Liver (tissue), 9 donors: ENCODE data around the gene LSMEM2. TPM values are rescaled to one million over a fixed set of nuclear protein-coding genes. Genes with fewer than 3 reads are reported as not detected.
A peak's percentile ranks its signal among the peaks of the same experiment; 100 is the strongest.

Experiments
- DNase-seq: peaks from one replicate; pipeline ENCODE4 v3.0.0-alpha.2; 2017; ENCODE audit warnings: low spot score
- H3K27ac ChIP-seq, 2 donors: one replicate each; pipeline ENCODE4 v1.7.0; 2013; ENCODE audit warnings: inconsistent platforms in 2 of 2, low read length in 2 of 2, control low read depth in 1 of 2, low read depth in 1 of 2, mild to moderate bottlenecking in 1 of 2
- H3K27me3 ChIP-seq, 4 donors: one replicate each; pipeline versions ENCODE4 v1.6.1 to v1.7.0; 2013; ENCODE audit warnings: low read length in 3 of 4, inconsistent platforms in 1 of 4, mild to moderate bottlenecking in 1 of 4, moderate library complexity in 1 of 4; ENCODE audit not compliant: control insufficient read depth in 4 of 4, insufficient read depth in 4 of 4
- H3K36me3 ChIP-seq, 4 donors: one replicate each; pipeline versions ENCODE4 v1.6.1 to v1.7.0; 2013; ENCODE audit warnings: low read length in 3 of 4, mild to moderate bottlenecking in 3 of 4, low read depth in 1 of 4, moderate library complexity in 1 of 4; ENCODE audit not compliant: control insufficient read depth in 4 of 4, insufficient read depth in 3 of 4
- H3K4me1 ChIP-seq, 4 donors: one replicate each; pipeline versions ENCODE4 v1.6.1 to v1.7.0; 2013; ENCODE audit warnings: low read length in 3 of 4, mild to moderate bottlenecking in 3 of 4, moderate library complexity in 1 of 4; ENCODE audit not compliant: control insufficient read depth in 4 of 4, insufficient read depth in 4 of 4
- H3K4me3 ChIP-seq, 3 donors: one replicate each; pipeline versions ENCODE4 v1.6.1 to v1.7.0; 2013; ENCODE audit warnings: low read length in 3 of 3, control low read depth in 1 of 3, low read depth in 1 of 3, mild to moderate bottlenecking in 1 of 3
- H3K9ac ChIP-seq, 2 donors: one replicate each; pipeline ENCODE4 v1.7.0; 2013; ENCODE audit warnings: low read length in 2 of 2, mild to moderate bottlenecking in 2 of 2, moderate library complexity in 2 of 2, control low read depth in 1 of 2, low read depth in 1 of 2
- H3K9me3 ChIP-seq, 4 donors: one replicate each; pipeline versions ENCODE4 v1.6.1 to v1.7.0; 2013; ENCODE audit warnings: low read length in 3 of 4; ENCODE audit not compliant: control insufficient read depth in 4 of 4
- EGR1 ChIP-seq, 2 donors: IDR thresholded peaks; 2 replicates each; pipeline ENCODE4 v1.6.1; 2016 to 2018; ENCODE audit warnings: antibody characterized with exemption in 2 of 2, low read depth in 2 of 2
- FOXA1 ChIP-seq: IDR thresholded peaks from 2 replicates; pipeline ENCODE4 v1.6.1; 2016; ENCODE audit warnings: antibody characterized with exemption
- GABPA ChIP-seq, 2 donors: IDR thresholded peaks in 1 of 2; conservative IDR thresholded peaks in 1 of 2; 2 replicates each; pipeline ENCODE4 v1.6.1; 2016; ENCODE audit warnings: antibody characterized with exemption in 2 of 2, mild to moderate bottlenecking in 1 of 2, moderate library complexity in 1 of 2
- HNF4A ChIP-seq, 2 donors: conservative IDR thresholded peaks; 2 replicates each; pipeline ENCODE4 v1.6.1; 2016; ENCODE audit warnings: antibody characterized with exemption in 2 of 2, mild to moderate bottlenecking in 2 of 2
- JUND ChIP-seq, 2 donors: IDR thresholded peaks; 2 replicates each; pipeline ENCODE4 v1.6.1; 2016; ENCODE audit warnings: antibody characterized with exemption in 2 of 2
- NR2F2 ChIP-seq: IDR thresholded peaks from 2 replicates; pipeline ENCODE4 v1.6.1; 2016; ENCODE audit warnings: antibody characterized with exemption
- RXRA ChIP-seq, 2 donors: IDR thresholded peaks; 2 replicates each; pipeline ENCODE4 v1.6.1; 2017 to 2018; ENCODE audit warnings: antibody characterized with exemption in 2 of 2, mild to moderate bottlenecking in 1 of 2
- SP1 ChIP-seq: IDR thresholded peaks from 2 replicates; pipeline ENCODE4 v1.6.1; 2018; ENCODE audit warnings: antibody characterized with exemption, mild to moderate bottlenecking
- TAF1 ChIP-seq: conservative IDR thresholded peaks from 2 replicates; pipeline ENCODE4 v1.6.1; 2016; ENCODE audit warnings: antibody characterized with exemption, mild to moderate bottlenecking
- YY1 ChIP-seq: IDR thresholded peaks from 2 replicates; pipeline ENCODE4 v1.6.1; 2016; ENCODE audit warnings: antibody characterized with exemption, mild to moderate bottlenecking
- WGBS: extraction: QIAGEN DNeasy Blood & Tissue Kit; methylation state at CpG from one replicate; pipeline ENCODE4 v1.1.7; 2013; 5-methylcytosine and 5-hydroxymethylcytosine counted together
- polyA plus RNA-seq, 2 donors: library from polyadenylated mRNA; stranded (reverse) in 1 of 2; unstranded in 1 of 2; fragments of 200-250 nt in 1 of 2; fragments of >200 nt in 1 of 2; fragmentation: Nextera tagmentation in 1 of 2; extraction: Ambion mirVana in 1 of 2; gene quantifications; one replicate each; pipeline versions ENCODE4 v1.2.1 to v1.2.3, GENCODE V29; 2013 to 2015
- total RNA-seq, 2 donors: library from RNA; depleted of rRNA; stranded (reverse); fragments of >200 nt; gene quantifications; one replicate each; pipeline ENCODE4 v1.2.3, GENCODE V29; 2014
- TF ChIP-seq, protein P1 (sequence below): IDR thresholded peaks from 2 replicates; pipeline ENCODE4 v1.6.1; 2016; ENCODE audit warnings: antibody characterized with exemption
- TF ChIP-seq, protein P2 (sequence below): IDR thresholded peaks from 2 replicates; pipeline ENCODE4 v1.6.1; 2016; ENCODE audit warnings: antibody characterized with exemption
- TF ChIP-seq, protein P3 (sequence below): fragments of 150-350 bp; IDR thresholded peaks from 2 replicates; pipeline ENCODE4 v1.5.1; 2017; ENCODE audit warnings: improper control_type of control experiment, low read depth, low read length; ENCODE audit not compliant: missing input control
- donor health status: healthy.
- donor health status: healthy.
- donor health status: healthy.
- donor health status: healthy.
- donor health status: healthy.

The LSMEM2 gene
- total and polyA plus RNA-seq, 4 donors = 0.03 to 0.08 TPM; not detected in 2

DNA sequence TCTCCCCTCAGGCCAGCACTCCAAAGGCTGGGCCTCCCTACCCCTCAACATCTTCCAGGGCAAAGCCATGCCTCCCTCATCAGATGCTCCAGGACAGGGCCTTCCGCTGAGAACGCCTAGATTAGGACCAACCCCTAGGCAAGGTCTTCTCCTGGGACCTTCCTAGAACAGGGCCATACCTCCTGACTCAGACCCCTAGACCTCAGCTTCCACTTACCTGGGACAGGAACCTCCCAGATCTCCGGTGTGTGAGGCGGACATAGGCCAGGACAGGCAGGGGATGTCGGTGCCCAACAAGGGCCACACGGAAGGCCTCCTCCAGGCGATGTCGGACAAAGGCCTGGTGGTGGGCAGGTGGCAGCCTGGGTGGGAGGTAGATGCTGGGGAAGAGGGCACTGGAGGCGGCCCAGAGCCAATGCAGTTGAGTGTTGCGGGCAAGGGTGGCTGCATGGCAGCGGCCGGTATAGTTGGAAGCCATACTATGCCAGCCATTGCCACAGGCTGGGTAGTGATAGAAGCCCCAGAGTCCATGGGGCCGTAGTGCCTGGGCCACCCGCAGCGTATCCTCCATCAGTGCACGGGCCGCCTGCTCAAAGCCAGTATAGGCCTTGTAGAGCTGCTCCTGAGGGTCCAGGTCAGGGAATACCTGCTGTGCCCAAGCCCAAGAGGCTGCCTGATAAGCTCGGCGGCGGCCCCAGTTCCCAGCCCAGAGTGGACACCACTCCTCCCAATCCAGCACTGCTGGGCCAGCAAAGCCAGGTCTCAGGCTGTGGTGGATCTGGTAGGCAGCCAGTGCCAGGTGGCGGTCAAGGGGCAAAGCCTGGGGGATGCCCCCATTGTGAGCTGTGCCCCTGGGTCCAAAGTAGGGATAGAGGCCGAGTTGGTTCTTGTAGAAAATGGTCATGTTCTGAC, 15.9 kb downstream of the LSMEM2 start:
- H3K4me3 ChIP-seq = no peak overlapping the region
- peaks cover 10 to 40% (median 28%) of the 10 kb centered on the region in 4 donors for H3K4me1 ChIP-seq
- TF ChIP-seq RXRA (IDR thresholded peaks at IDR 0.05) (no peak), HNF4A (conservative IDR thresholded peaks at IDR 0.05) (peak; percentile 16 to 22), EGR1 (IDR thresholded peaks at IDR 0.05; ENCODE audit: low read depth in 2 of 2) (no peak), GABPA (IDR thresholded peaks at IDR 0.05 in 1 of 2, conservative IDR thresholded peaks at IDR 0.05 in 1 of 2) (no peak), TAF1 (no peak)
- TF ChIP-seq, protein P1, sequence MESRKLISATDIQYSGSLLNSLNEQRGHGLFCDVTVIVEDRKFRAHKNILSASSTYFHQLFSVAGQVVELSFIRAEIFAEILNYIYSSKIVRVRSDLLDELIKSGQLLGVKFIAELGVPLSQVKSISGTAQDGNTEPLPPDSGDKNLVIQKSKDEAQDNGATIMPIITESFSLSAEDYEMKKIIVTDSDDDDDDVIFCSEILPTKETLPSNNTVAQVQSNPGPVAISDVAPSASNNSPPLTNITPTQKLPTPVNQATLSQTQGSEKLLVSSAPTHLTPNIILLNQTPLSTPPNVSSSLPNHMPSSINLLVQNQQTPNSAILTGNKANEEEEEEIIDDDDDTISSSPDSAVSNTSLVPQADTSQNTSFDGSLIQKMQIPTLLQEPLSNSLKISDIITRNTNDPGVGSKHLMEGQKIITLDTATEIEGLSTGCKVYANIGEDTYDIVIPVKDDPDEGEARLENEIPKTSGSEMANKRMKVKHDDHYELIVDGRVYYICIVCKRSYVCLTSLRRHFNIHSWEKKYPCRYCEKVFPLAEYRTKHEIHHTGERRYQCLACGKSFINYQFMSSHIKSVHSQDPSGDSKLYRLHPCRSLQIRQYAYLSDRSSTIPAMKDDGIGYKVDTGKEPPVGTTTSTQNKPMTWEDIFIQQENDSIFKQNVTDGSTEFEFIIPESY = no peak
- no peak overlapping the region for H3K27ac ChIP-seq
- peaks cover 2 to 7% (median 2%) of the 10 kb centered on the region in 4 donors for H3K36me3 ChIP-seq
- DNase-seq = no peak
- no peaks in the 10 kb centered on the region for H3K9me3 ChIP-seq
- H3K9ac ChIP-seq = no peak overlapping the region
- WGBS = 91% methylated on average over 22 of the region's 22 CpGs
- H3K27me3 ChIP-seq = no peaks in the 10 kb centered on the region

DNA sequence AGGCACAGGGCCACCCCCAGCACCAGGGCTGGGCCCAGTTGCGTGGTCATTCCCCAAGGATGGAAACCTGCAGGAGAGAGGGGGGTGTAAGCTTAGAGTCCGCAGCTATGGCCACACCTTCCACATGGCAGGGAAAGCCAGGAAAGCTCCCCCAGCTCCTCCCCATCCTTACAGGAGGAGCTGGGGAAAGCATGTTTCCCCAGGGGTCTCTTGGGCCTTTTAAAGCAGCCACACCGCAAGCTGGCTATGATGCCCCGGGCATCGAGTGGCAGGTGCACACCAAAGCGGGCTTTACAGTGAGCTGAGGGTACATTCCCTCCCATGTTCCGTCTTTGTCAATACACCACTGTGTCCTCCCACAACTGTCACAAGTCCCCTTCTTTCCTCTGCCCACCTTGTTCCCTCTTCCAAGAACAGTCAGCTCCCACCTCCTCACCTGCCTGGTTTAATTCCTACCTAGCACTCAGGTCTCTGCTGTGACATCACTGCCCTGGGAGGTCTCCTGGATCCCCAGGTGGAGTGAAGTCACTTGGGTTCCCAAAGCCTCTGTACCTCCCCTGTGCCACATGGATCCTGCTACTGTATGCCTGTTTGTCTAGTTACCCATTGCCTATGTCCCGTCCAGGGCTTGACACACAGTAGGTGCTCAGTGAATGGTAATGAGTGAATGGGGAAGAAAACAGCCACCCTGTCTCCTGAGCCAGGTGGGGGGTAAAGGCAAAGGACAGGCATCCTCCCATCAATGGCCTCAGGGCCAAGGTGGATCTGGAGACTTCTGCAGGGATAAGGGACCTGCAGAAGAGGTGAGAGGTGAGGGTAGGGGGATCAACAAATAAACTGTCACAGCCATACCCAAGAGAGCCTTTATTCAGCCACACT, 16.9 kb downstream of the LSMEM2 start:
- Histone ChIP-seq H3K9ac (no peak overlapping the region), H3K27me3 (no peaks in the 10 kb centered on the region), H3K36me3 (peaks cover 0 to 3% (median 0%) of the 10 kb centered on the region in 4 donors), H3K4me1 (peaks cover 10 to 44% (median 35%) of the 10 kb centered on the region in 4 donors), H3K4me3 (no peak overlapping the region), H3K27ac (no peak overlapping the region), H3K9me3 (no peaks in the 10 kb centered on the region)
- no peak for DNase-seq
- no peak for TF ChIP-seq FOXA1
- no peak for TF ChIP-seq HNF4A (conservative IDR thresholded peaks at IDR 0.05)
- TF ChIP-seq, protein P2, sequence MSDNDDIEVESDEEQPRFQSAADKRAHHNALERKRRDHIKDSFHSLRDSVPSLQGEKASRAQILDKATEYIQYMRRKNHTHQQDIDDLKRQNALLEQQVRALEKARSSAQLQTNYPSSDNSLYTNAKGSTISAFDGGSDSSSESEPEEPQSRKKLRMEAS = no peak
- TF ChIP-seq SP1 = no peak
- WGBS = 93% methylated on average over 8 of the region's 8 CpGs

DNA sequence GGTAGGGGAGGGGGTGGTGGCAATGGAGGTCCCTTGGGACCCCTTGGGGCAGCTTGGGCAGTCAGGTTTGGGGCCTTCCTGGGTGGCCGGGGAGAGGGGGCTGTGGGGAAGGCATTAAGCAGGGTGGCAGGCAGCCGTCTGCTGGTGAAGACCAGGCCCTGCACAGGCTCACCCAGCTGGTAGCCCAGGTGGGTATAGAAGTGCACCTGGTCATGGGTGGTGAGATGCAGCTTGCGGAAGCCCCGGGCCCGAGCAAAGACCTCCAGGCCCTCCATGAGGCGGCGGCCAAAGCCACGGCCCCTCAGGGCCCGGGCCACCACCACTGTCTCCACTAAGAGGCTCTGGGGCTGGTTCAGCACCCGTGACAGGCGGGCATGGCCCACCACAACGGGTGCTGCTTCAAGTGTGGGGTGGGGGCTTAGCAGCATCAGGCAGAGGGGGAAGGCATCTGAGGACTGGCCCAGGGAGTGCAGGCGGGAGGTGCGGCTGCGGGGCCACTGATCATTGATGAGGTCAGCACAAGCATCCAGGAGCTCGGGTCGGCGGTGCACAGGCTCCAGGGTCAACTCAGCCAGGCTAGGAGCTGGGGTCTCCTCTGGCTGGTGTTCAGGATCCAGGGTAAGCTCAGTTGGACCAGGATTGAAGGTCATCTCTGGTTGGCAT, 18.0 kb downstream of the LSMEM2 start:
- WGBS = 95% methylated on average over 18 of the region's 18 CpGs
- Histone ChIP-seq H3K36me3 (peaks cover 0 to 3% (median 0%) of the 10 kb centered on the region in 4 donors), H3K4me3 (no peak overlapping the region), H3K27me3 (no peaks in the 10 kb centered on the region), H3K4me1 (peaks cover 12 to 43% (median 34%) of the 10 kb centered on the region in 4 donors), H3K27ac (no peak overlapping the region), H3K9me3 (no peaks in the 10 kb centered on the region), H3K9ac (no peak overlapping the region)
- DNase-seq = no peak
- no peak for TF ChIP-seq SP1
- TF ChIP-seq, protein P2 = no peak
- TF ChIP-seq, protein P3, sequence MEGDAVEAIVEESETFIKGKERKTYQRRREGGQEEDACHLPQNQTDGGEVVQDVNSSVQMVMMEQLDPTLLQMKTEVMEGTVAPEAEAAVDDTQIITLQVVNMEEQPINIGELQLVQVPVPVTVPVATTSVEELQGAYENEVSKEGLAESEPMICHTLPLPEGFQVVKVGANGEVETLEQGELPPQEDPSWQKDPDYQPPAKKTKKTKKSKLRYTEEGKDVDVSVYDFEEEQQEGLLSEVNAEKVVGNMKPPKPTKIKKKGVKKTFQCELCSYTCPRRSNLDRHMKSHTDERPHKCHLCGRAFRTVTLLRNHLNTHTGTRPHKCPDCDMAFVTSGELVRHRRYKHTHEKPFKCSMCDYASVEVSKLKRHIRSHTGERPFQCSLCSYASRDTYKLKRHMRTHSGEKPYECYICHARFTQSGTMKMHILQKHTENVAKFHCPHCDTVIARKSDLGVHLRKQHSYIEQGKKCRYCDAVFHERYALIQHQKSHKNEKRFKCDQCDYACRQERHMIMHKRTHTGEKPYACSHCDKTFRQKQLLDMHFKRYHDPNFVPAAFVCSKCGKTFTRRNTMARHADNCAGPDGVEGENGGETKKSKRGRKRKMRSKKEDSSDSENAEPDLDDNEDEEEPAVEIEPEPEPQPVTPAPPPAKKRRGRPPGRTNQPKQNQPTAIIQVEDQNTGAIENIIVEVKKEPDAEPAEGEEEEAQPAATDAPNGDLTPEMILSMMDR = no peak
- no peak for TF ChIP-seq HNF4A (conservative IDR thresholded peaks at IDR 0.05)
- TF ChIP-seq JUND (IDR thresholded peaks at IDR 0.05) = no peak
- TF ChIP-seq TAF1 = no peak
- no peak for TF ChIP-seq NR2F2
- TF ChIP-seq YY1 = no peak
